SK-N-SH (cell line): ENCODE results near the gene RASSF4. TPM values are rescaled to one million over a fixed set of nuclear protein-coding genes. Genes with fewer than 3 reads are reported as not detected.

Experiments used
- CTCF ChIA-PET: fragments of 300-600, 350-600 bp; formaldehyde crosslinking; extraction: SDS; loops from one replicate; lab custom pipeline; 2021; lab: Yijun Ruan, JAX
- POLR2A ChIA-PET: fragments of 350-600 bp; sonication (Branson Sonifier 250); formaldehyde crosslinking; extraction: SDS; loops from one replicate; lab custom pipeline; 2020; ENCODE audit warnings: antibody characterized with exemption, inconsistent platforms; lab: Yijun Ruan, JAX
- DNase-seq: peaks from one replicate; pipeline ENCODE4 v3.0.0; 2012
- H2AFZ ChIP-seq: fragments of 200-600 bp; sonication (generic); 2 replicates; pipeline ENCODE4 v1.8.1; 2016; ENCODE audit warnings: antibody characterized with exemption, mild to moderate bottlenecking, low read depth
- H3F3A ChIP-seq: fragments of 200-600 bp; sonication (generic); replicated peaks from 2 replicates; pipeline ENCODE3; 2016; ENCODE audit warnings: antibody characterized with exemption, mild to moderate bottlenecking; ENCODE audit not compliant: insufficient read depth
- H3K27ac ChIP-seq, 2 experiments: fragments of 200-500 bp in 1 of 2; fragments of 200-600 bp in 1 of 2; sonication (Bioruptor generic) in 1 of 2; sonication (generic), shearing (Covaris generic) in 1 of 2; 2 replicates each; pipeline versions ENCODE4 v1.5.1 to v1.6.1; 2014 to 2016; ENCODE audit warnings: low read depth in 2 of 2, inconsistent platforms in 1 of 2, low read length in 1 of 2, mild to moderate bottlenecking in 1 of 2, mixed read lengths in 1 of 2
- H3K27me3 ChIP-seq: fragments of 200-600 bp; sonication (generic), shearing (Covaris generic); 2 replicates; pipeline ENCODE4 v1.6.1; 2016; ENCODE audit warnings: mixed run types; ENCODE audit not compliant: insufficient read depth
- H3K36me3 ChIP-seq, 2 experiments: fragments of 200-500 bp in 1 of 2; fragments of 200-600 bp in 1 of 2; sonication (Bioruptor generic) in 1 of 2; sonication (generic) in 1 of 2; replicated peaks in 1 of 2; 2 replicates each; pipeline versions ENCODE3 to v1.5.1; 2014 to 2016; ENCODE audit warnings: low read length in 1 of 2, mild to moderate bottlenecking in 1 of 2; ENCODE audit not compliant: insufficient read depth in 2 of 2, control insufficient read depth in 1 of 2
- H3K4me1 ChIP-seq, 2 experiments: fragments of 200-500 bp in 1 of 2; fragments of 200-600 bp in 1 of 2; sonication (Bioruptor generic) in 1 of 2; sonication (generic), shearing (Covaris generic) in 1 of 2; 2 replicates each; pipeline versions ENCODE4 v1.5.1 to v1.6.1; 2014 to 2016; ENCODE audit warnings: low read depth in 1 of 2, low read length in 1 of 2, mixed run types in 1 of 2; ENCODE audit not compliant: insufficient read depth in 2 of 2, control insufficient read depth in 1 of 2
- H3K4me2 ChIP-seq: fragments of 200-600 bp; sonication (generic), shearing (Covaris generic); 2 replicates; pipeline ENCODE4 v1.6.1; 2017; ENCODE audit warnings: mixed run types
- H3K4me3 ChIP-seq, 2 experiments: fragments of 200-500 bp in 1 of 2; fragments of 200-600 bp in 1 of 2; sonication (Bioruptor generic) in 1 of 2; sonication (generic), shearing (Covaris generic) in 1 of 2; 2 replicates each; pipeline versions ENCODE4 v1.5.1 to v1.8.1; 2014 to 2016; ENCODE audit warnings: low read depth in 2 of 2, inconsistent platforms in 1 of 2, low read length in 1 of 2, mild to moderate bottlenecking in 1 of 2, mixed read lengths in 1 of 2, moderate library complexity in 1 of 2
- H3K79me2 ChIP-seq: fragments of 200-600 bp; sonication (generic); 2 replicates; pipeline ENCODE4 v1.8.1; 2017; ENCODE audit warnings: mild to moderate bottlenecking; ENCODE audit not compliant: insufficient read depth
- H3K9ac ChIP-seq: fragments of 200-600 bp; sonication (generic); 2 replicates; pipeline ENCODE4 v1.6.1; 2017; ENCODE audit warnings: mixed run types
- H3K9me2 ChIP-seq: fragments of 200-600 bp; sonication (generic); 2 replicates; pipeline ENCODE4 v1.6.1; 2017; ENCODE audit warnings: mixed run types
- H3K9me3 ChIP-seq: fragments of 200-600 bp; sonication (generic); 2 replicates; pipeline ENCODE4 v1.6.1; 2017; ENCODE audit warnings: mixed run types, mild to moderate bottlenecking, moderate library complexity
- H4K20me1 ChIP-seq: fragments of 200-600 bp; sonication (generic); 2 replicates; pipeline ENCODE4 v1.6.1; 2017; ENCODE audit warnings: mild to moderate bottlenecking, mixed run types; ENCODE audit not compliant: insufficient read depth
- CTCF ChIP-seq: fragments of 200-600 bp; sonication (generic); IDR thresholded peaks from 2 replicates; pipeline ENCODE4 v1.6.1; 2017; ENCODE audit warnings: antibody characterized with exemption, mild to moderate bottlenecking, moderate library complexity
- ELF1 ChIP-seq: IDR thresholded peaks from 2 replicates; pipeline ENCODE4 v1.4.0; 2012
- FOXJ3 ChIP-seq: sonication (generic); formaldehyde crosslinking; IDR thresholded peaks from 2 replicates; pipeline ENCODE4 v1.5.1; 2020; ENCODE audit warnings: mild to moderate bottlenecking, missing genetic modification reagents
- FOXM1 ChIP-seq: IDR thresholded peaks from 2 replicates; pipeline ENCODE4 v1.4.0; 2012; ENCODE audit warnings: low read depth, mild to moderate bottlenecking
- GABPA ChIP-seq: IDR thresholded peaks from 2 replicates; pipeline ENCODE4 v1.4.0; 2012; ENCODE audit warnings: low read depth, mild to moderate bottlenecking
- GATA2 ChIP-seq: sonication (generic); formaldehyde crosslinking; IDR thresholded peaks from 2 replicates; pipeline ENCODE4 v1.5.0; 2020; ENCODE audit warnings: mild to moderate bottlenecking, missing genetic modification reagents
- IRF3 ChIP-seq: fragments of 150-350 bp; IDR thresholded peaks from 2 replicates; pipeline ENCODE4 v1.6.1; 2016; ENCODE audit warnings: mild to moderate bottlenecking, low read depth, low read length
- JUND ChIP-seq: IDR thresholded peaks from 2 replicates; pipeline ENCODE4 v1.4.0; 2012
- MXI1 ChIP-seq: IDR thresholded peaks from 2 replicates; pipeline ENCODE4 v1.6.1; 2012; ENCODE audit warnings: mild to moderate bottlenecking, low read depth, low read length, improper control_type of control experiment
- NRF1 ChIP-seq: IDR thresholded peaks from 2 replicates; pipeline ENCODE4 v1.6.1; 2012; ENCODE audit warnings: low read depth, mild to moderate bottlenecking, low read length
- PBX3 ChIP-seq: IDR thresholded peaks from 2 replicates; pipeline ENCODE4; 2012
- RFX5 ChIP-seq: IDR thresholded peaks from 2 replicates; pipeline ENCODE4 v1.6.1; 2012; ENCODE audit warnings: mild to moderate bottlenecking, improper control_type of control experiment, low read length
- RXRA ChIP-seq: IDR thresholded peaks from 2 replicates; pipeline ENCODE4 v1.4.0; 2012; ENCODE audit warnings: low read depth, mild to moderate bottlenecking, borderline replicate concordance
- USF2 ChIP-seq: fragments of 150-350 bp; IDR thresholded peaks from 2 replicates; pipeline ENCODE4 v1.6.1; 2017; ENCODE audit warnings: antibody characterized with exemption, low read length, low read depth, borderline replicate concordance
- ZBTB33 ChIP-seq: IDR thresholded peaks from 2 replicates; pipeline ENCODE4 v1.4.0; 2012; ENCODE audit warnings: low read depth, borderline replicate concordance
- WGBS: methylation state at CpG from one replicate; pipeline ENCODE4 v1.1.6; 2017; ENCODE audit warnings: low lambda C conversion rate; 5-methylcytosine and 5-hydroxymethylcytosine counted together
- polyA plus RNA-seq, 3 experiments: library from polyadenylated mRNA; depleted of rRNA; stranded (reverse); fragments of >200 nt; gene quantifications; 2 replicates each; pipeline ENCODE4 v1.2.3, GENCODE V29; 2012

Gene RASSF4
- polyA plus RNA-seq, 1 of the 3 experiments (the other 2 are of a cell fraction), result 11.0 TPM

GRCh38 chr10:44917848-44918247, 41.8 kb upstream of the RASSF4 start:
- POLR2A ChIA-PET, result no interaction called here
- no peaks in the 10 kb centered on the region for H3K36me3 ChIP-seq
- H3K9ac ChIP-seq, result no peak overlapping the region
- no peaks in the 10 kb centered on the region; a peak in 1 of 4 replicates for H3K4me1 ChIP-seq
- H3K79me2 ChIP-seq, result no peaks in the 10 kb centered on the region
- WGBS, result 0% methylated on average over 3 of the region's 3 CpGs
- TF ChIP-seq IRF3 (no peak), FOXM1 (no peak), JUND (no peak), GATA2 (no peak), CTCF (no peak), GABPA (no peak), NRF1 (no peak), PBX3 (no peak), ZBTB33 (no peak), ELF1 (no peak), FOXJ3 (CRISPR knock-in tag) (no peak), MXI1 (no peak), RFX5 (no peak), USF2 (no peak), RXRA (no peak)
- TF ChIP-seq, all 33 proteins: peak for 0
- H3K9me2 ChIP-seq, result no peaks in the 10 kb centered on the region
- H3F3A ChIP-seq, result no peaks in the 10 kb centered on the region
- H3K9me3 ChIP-seq, result no peaks in the 10 kb centered on the region
- CTCF ChIA-PET, result interaction anchor here (1.0 to 1.2 kb wide), 2 partner anchors 10 to 14 kb away, joined by 3 to 4 read pairs; no protein-coding TSS in a partner anchor
- no peak overlapping the region for H2AFZ ChIP-seq
- H3K4me2 ChIP-seq, result no peak overlapping the region
- DNase-seq, result no peak
- H3K27ac ChIP-seq, result no peak overlapping the region
- H3K27me3 ChIP-seq, result peaks cover 40% of the 10 kb centered on the region
- H4K20me1 ChIP-seq, result no peaks in the 10 kb centered on the region
- H3K4me3 ChIP-seq, result no peak overlapping the region
